SK-N-SH (cell line): ENCODE results near the gene TAF11L14. TPM values are rescaled to one million over a fixed set of nuclear protein-coding genes. Genes with fewer than 3 reads are reported as not detected.
"Not testable (repeated sequence)": the region's sequence is repeated elsewhere in the genome, so short reads cannot be mapped to it uniquely, and the experiment has no call there.

ENCODE experiments used
- CTCF ChIA-PET: fragments of 300-600, 350-600 bp; formaldehyde crosslinking; extraction: SDS; loops from one replicate; lab custom pipeline; 2021; lab: Yijun Ruan, JAX
- POLR2A ChIA-PET: fragments of 350-600 bp; sonication (Branson Sonifier 250); formaldehyde crosslinking; extraction: SDS; loops from one replicate; lab custom pipeline; 2020; ENCODE audit warnings: antibody characterized with exemption, inconsistent platforms; lab: Yijun Ruan, JAX
- DNase-seq: peaks from one replicate; pipeline ENCODE4 v3.0.0; 2012
- H2AFZ ChIP-seq: fragments of 200-600 bp; sonication (generic); 2 replicates; pipeline ENCODE4 v1.8.1; 2016; ENCODE audit warnings: antibody characterized with exemption, mild to moderate bottlenecking, low read depth
- H3F3A ChIP-seq: fragments of 200-600 bp; sonication (generic); replicated peaks from 2 replicates; pipeline ENCODE3; 2016; ENCODE audit warnings: antibody characterized with exemption, mild to moderate bottlenecking; ENCODE audit not compliant: insufficient read depth
- H3K27ac ChIP-seq, 2 experiments: fragments of 200-500 bp in 1 of 2; fragments of 200-600 bp in 1 of 2; sonication (Bioruptor generic) in 1 of 2; sonication (generic), shearing (Covaris generic) in 1 of 2; 2 replicates each; pipeline versions ENCODE4 v1.5.1 to v1.6.1; 2014 to 2016; ENCODE audit warnings: low read depth in 2 of 2, inconsistent platforms in 1 of 2, low read length in 1 of 2, mild to moderate bottlenecking in 1 of 2, mixed read lengths in 1 of 2
- H3K27me3 ChIP-seq: fragments of 200-600 bp; sonication (generic), shearing (Covaris generic); 2 replicates; pipeline ENCODE4 v1.6.1; 2016; ENCODE audit warnings: mixed run types; ENCODE audit not compliant: insufficient read depth
- H3K36me3 ChIP-seq, 2 experiments: fragments of 200-500 bp in 1 of 2; fragments of 200-600 bp in 1 of 2; sonication (Bioruptor generic) in 1 of 2; sonication (generic) in 1 of 2; replicated peaks in 1 of 2; 2 replicates each; pipeline versions ENCODE3 to v1.5.1; 2014 to 2016; ENCODE audit warnings: low read length in 1 of 2, mild to moderate bottlenecking in 1 of 2; ENCODE audit not compliant: insufficient read depth in 2 of 2, control insufficient read depth in 1 of 2
- H3K4me1 ChIP-seq, 2 experiments: fragments of 200-500 bp in 1 of 2; fragments of 200-600 bp in 1 of 2; sonication (Bioruptor generic) in 1 of 2; sonication (generic), shearing (Covaris generic) in 1 of 2; 2 replicates each; pipeline versions ENCODE4 v1.5.1 to v1.6.1; 2014 to 2016; ENCODE audit warnings: low read depth in 1 of 2, low read length in 1 of 2, mixed run types in 1 of 2; ENCODE audit not compliant: insufficient read depth in 2 of 2, control insufficient read depth in 1 of 2
- H3K4me2 ChIP-seq: fragments of 200-600 bp; sonication (generic), shearing (Covaris generic); 2 replicates; pipeline ENCODE4 v1.6.1; 2017; ENCODE audit warnings: mixed run types
- H3K4me3 ChIP-seq, 2 experiments: fragments of 200-500 bp in 1 of 2; fragments of 200-600 bp in 1 of 2; sonication (Bioruptor generic) in 1 of 2; sonication (generic), shearing (Covaris generic) in 1 of 2; 2 replicates each; pipeline versions ENCODE4 v1.5.1 to v1.8.1; 2014 to 2016; ENCODE audit warnings: low read depth in 2 of 2, inconsistent platforms in 1 of 2, low read length in 1 of 2, mild to moderate bottlenecking in 1 of 2, mixed read lengths in 1 of 2, moderate library complexity in 1 of 2
- H3K79me2 ChIP-seq: fragments of 200-600 bp; sonication (generic); 2 replicates; pipeline ENCODE4 v1.8.1; 2017; ENCODE audit warnings: mild to moderate bottlenecking; ENCODE audit not compliant: insufficient read depth
- H3K9ac ChIP-seq: fragments of 200-600 bp; sonication (generic); 2 replicates; pipeline ENCODE4 v1.6.1; 2017; ENCODE audit warnings: mixed run types
- H3K9me2 ChIP-seq: fragments of 200-600 bp; sonication (generic); 2 replicates; pipeline ENCODE4 v1.6.1; 2017; ENCODE audit warnings: mixed run types
- H3K9me3 ChIP-seq: fragments of 200-600 bp; sonication (generic); 2 replicates; pipeline ENCODE4 v1.6.1; 2017; ENCODE audit warnings: mixed run types, mild to moderate bottlenecking, moderate library complexity
- H4K20me1 ChIP-seq: fragments of 200-600 bp; sonication (generic); 2 replicates; pipeline ENCODE4 v1.6.1; 2017; ENCODE audit warnings: mild to moderate bottlenecking, mixed run types; ENCODE audit not compliant: insufficient read depth
- ELF1 ChIP-seq: IDR thresholded peaks from 2 replicates; pipeline ENCODE4 v1.4.0; 2012
- EP300 ChIP-seq, 2 experiments: IDR thresholded peaks; 2 replicates each; pipeline versions ENCODE4 v1.4.0 to v1.6.1; 2012; ENCODE audit warnings: borderline replicate concordance in 1 of 2, low read depth in 1 of 2, low read length in 1 of 2
- GATA2 ChIP-seq: sonication (generic); formaldehyde crosslinking; IDR thresholded peaks from 2 replicates; pipeline ENCODE4 v1.5.0; 2020; ENCODE audit warnings: mild to moderate bottlenecking, missing genetic modification reagents
- IRF3 ChIP-seq: fragments of 150-350 bp; IDR thresholded peaks from 2 replicates; pipeline ENCODE4 v1.6.1; 2016; ENCODE audit warnings: mild to moderate bottlenecking, low read depth, low read length
- MEF2A ChIP-seq: IDR thresholded peaks from 2 replicates; pipeline ENCODE4 v1.4.0; 2012; ENCODE audit warnings: low read depth, borderline replicate concordance
- NFIC ChIP-seq: IDR thresholded peaks from 2 replicates; pipeline ENCODE4 v1.4.0; 2012; ENCODE audit warnings: borderline replicate concordance
- RCOR1 ChIP-seq: fragments of 150-350 bp; IDR thresholded peaks from 2 replicates; pipeline ENCODE4 v1.6.1; 2017; ENCODE audit warnings: antibody characterized with exemption, low read length
- RXRA ChIP-seq: IDR thresholded peaks from 2 replicates; pipeline ENCODE4 v1.4.0; 2012; ENCODE audit warnings: low read depth, mild to moderate bottlenecking, borderline replicate concordance
- SMC3 ChIP-seq: IDR thresholded peaks from 2 replicates; pipeline ENCODE4 v1.6.1; 2012; ENCODE audit warnings: low read depth, low read length, improper control_type of control experiment
- TAF1 ChIP-seq: IDR thresholded peaks from 2 replicates; pipeline ENCODE4 v1.6.1; 2012; ENCODE audit warnings: low read depth, mild to moderate bottlenecking, low read length, moderate library complexity, borderline replicate concordance
- TEAD4 ChIP-seq: IDR thresholded peaks from 2 replicates; pipeline ENCODE4 v1.4.0; 2012; ENCODE audit warnings: mild to moderate bottlenecking, borderline replicate concordance; ENCODE audit not compliant: insufficient read depth
- WGBS: methylation state at CpG from one replicate; pipeline ENCODE4 v1.1.6; 2017; ENCODE audit warnings: low lambda C conversion rate; 5-methylcytosine and 5-hydroxymethylcytosine counted together
- polyA plus RNA-seq, 3 experiments: library from polyadenylated mRNA; depleted of rRNA; stranded (reverse); fragments of >200 nt; gene quantifications; 2 replicates each; pipeline ENCODE4 v1.2.3, GENCODE V29; 2012
- TF ChIP-seq, protein P1 (sequence below): IDR thresholded peaks from 2 replicates; pipeline ENCODE4 v1.6.1; 2012; ENCODE audit warnings: mild to moderate bottlenecking, low read depth, low read length, moderate library complexity

Gene TAF11L14
- polyA plus RNA-seq, 1 of the 3 experiments (the other 2 are of a cell fraction): not detected

DNA sequence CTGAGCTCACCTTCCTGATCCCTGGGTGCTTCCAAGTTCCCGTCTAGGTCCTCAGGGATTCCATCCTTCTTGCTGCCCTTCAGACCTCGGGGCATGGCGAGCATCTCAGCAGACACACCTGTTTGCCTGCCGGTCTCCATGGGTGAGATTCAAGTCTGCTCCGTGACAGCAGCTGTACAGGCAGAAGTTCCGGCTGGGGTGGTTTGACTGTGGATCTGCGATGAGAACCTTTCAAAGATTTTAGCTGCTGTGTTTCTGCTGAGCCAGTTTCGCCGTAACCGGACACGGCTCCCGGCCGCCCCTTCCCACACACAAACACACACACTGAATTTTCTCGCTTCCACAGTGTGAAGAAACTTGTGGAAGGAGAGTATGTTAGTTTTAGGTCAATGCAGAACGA lies 40.0 kb upstream of the TAF11L14 start, which contains the start of gene TAF11L9:
TSS of gene TAF11L9 (minus strand) at position 140 of the 400 bp plus-strand sequence.
- H3K9ac ChIP-seq, H3K27me3 ChIP-seq, H4K20me1 ChIP-seq, CTCF ChIA-PET, H3F3A ChIP-seq, H3K4me2 ChIP-seq, H2AFZ ChIP-seq, POLR2A ChIA-PET, H3K79me2 ChIP-seq, H3K4me3 ChIP-seq, H3K9me2 ChIP-seq, H3K27ac ChIP-seq, H3K9me3 ChIP-seq, H3K4me1 ChIP-seq, H3K36me3 ChIP-seq, DNase-seq: not testable (repeated sequence)
- 59% methylated on average over 13 of the region's 15 CpGs for WGBS

DNA sequence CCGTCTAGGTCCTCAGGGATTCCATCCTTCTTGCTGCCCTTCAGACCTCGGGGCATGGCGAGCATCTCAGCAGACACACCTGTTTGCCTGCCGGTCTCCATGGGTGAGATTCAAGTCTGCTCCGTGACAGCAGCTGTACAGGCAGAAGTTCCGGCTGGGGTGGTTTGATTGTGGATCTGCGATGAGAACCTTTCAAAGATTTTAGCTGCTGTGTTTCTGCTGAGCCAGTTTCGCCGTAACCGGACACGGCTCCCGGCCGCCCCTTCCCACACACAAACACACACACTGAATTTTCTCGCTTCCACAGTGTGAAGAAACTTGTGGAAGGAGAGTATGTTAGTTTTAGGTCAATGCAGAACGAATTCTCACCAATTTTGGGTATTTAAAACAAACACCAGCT lies 36.5 kb upstream of the TAF11L14 start, which contains the start of gene TAF11L10:
TSS of gene TAF11L10 (minus strand) at position 101 of the 400 bp plus-strand sequence.
- H3K4me3 ChIP-seq, H2AFZ ChIP-seq, H3F3A ChIP-seq, CTCF ChIA-PET, H3K9me2 ChIP-seq, H3K9ac ChIP-seq, DNase-seq, POLR2A ChIA-PET, H3K4me2 ChIP-seq, H3K79me2 ChIP-seq, H3K27ac ChIP-seq, H3K4me1 ChIP-seq, H3K9me3 ChIP-seq, H3K27me3 ChIP-seq, H3K36me3 ChIP-seq, H4K20me1 ChIP-seq: not testable (repeated sequence)
- no CpG with 5 or more reads among the region's 15 CpGs for WGBS

GRCh38 chr5:17603880-17604279 lies 30.4 kb upstream of the TAF11L14 start, which contains the start of gene TAF11L11:
Gene TAF11L11, plus strand, starts transcription at chr5:17604183.
- peak; percentile 14 for DNase-seq
- H3K27me3 ChIP-seq, H3K4me3 ChIP-seq, H3F3A ChIP-seq, H4K20me1 ChIP-seq, H2AFZ ChIP-seq, H3K9me3 ChIP-seq, H3K9ac ChIP-seq, H3K27ac ChIP-seq, H3K4me1 ChIP-seq, H3K9me2 ChIP-seq, H3K4me2 ChIP-seq, CTCF ChIA-PET, H3K79me2 ChIP-seq, H3K36me3 ChIP-seq, POLR2A ChIA-PET: not testable (repeated sequence)
- 21% methylated on average over 6 of the region's 6 CpGs for WGBS

- H3F3A ChIP-seq: no peaks in the 10 kb centered on the region
- H3K79me2 ChIP-seq: no peaks in the 10 kb centered on the region
- no peaks in the 10 kb centered on the region for H3K4me1 ChIP-seq
- 75% methylated on average over 14 of the region's 14 CpGs for WGBS
- no peaks in the 10 kb centered on the region for H3K9me2 ChIP-seq
- H3K4me3 ChIP-seq: no peak overlapping the region
- H3K36me3 ChIP-seq: no peaks in the 10 kb centered on the region
- no peak overlapping the region for H2AFZ ChIP-seq
- H3K27ac ChIP-seq: no peak overlapping the region
- ChIA-PET POLR2A (no interaction called here), CTCF (no interaction called here)
- no peak for DNase-seq
- H3K9me3 ChIP-seq: no peaks in the 10 kb centered on the region
- H4K20me1 ChIP-seq: no peaks in the 10 kb centered on the region
- no peaks in the 10 kb centered on the region for H3K27me3 ChIP-seq
- TF ChIP-seq IRF3: no peak
- no peak for TF ChIP-seq EP300 (IDR thresholded peaks at IDR 0.05; ENCODE audit: borderline replicate concordance in 1 of 2, low read depth in 1 of 2, low read length in 1 of 2)
- TF ChIP-seq SMC3: no peak
- no peak for TF ChIP-seq TEAD4
- no peak for TF ChIP-seq ELF1
- no peak for TF ChIP-seq RXRA
- no peak for TF ChIP-seq NFIC
- TF ChIP-seq, protein P1, sequence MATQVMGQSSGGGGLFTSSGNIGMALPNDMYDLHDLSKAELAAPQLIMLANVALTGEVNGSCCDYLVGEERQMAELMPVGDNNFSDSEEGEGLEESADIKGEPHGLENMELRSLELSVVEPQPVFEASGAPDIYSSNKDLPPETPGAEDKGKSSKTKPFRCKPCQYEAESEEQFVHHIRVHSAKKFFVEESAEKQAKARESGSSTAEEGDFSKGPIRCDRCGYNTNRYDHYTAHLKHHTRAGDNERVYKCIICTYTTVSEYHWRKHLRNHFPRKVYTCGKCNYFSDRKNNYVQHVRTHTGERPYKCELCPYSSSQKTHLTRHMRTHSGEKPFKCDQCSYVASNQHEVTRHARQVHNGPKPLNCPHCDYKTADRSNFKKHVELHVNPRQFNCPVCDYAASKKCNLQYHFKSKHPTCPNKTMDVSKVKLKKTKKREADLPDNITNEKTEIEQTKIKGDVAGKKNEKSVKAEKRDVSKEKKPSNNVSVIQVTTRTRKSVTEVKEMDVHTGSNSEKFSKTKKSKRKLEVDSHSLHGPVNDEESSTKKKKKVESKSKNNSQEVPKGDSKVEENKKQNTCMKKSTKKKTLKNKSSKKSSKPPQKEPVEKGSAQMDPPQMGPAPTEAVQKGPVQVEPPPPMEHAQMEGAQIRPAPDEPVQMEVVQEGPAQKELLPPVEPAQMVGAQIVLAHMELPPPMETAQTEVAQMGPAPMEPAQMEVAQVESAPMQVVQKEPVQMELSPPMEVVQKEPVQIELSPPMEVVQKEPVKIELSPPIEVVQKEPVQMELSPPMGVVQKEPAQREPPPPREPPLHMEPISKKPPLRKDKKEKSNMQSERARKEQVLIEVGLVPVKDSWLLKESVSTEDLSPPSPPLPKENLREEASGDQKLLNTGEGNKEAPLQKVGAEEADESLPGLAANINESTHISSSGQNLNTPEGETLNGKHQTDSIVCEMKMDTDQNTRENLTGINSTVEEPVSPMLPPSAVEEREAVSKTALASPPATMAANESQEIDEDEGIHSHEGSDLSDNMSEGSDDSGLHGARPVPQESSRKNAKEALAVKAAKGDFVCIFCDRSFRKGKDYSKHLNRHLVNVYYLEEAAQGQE: no peak
- TF ChIP-seq MEF2A: no peak
- TF ChIP-seq RCOR1: no peak
- no peak for TF ChIP-seq TAF1
- no peak for TF ChIP-seq GATA2 (CRISPR knock-in tag)
- no peak overlapping the region for H3K4me2 ChIP-seq
- no peak overlapping the region for H3K9ac ChIP-seq
Observed at GRCh38 chr5:17604951-17605350, 29.3 kb upstream of the TAF11L14 start.
